ENCODE measurements around the gene UGT8. TPM values are rescaled to one million over a fixed set of nuclear protein-coding genes. Genes with fewer than 3 reads are reported as not detected.

UGT8 gene
- polyA plus RNA-seq, 1 experiment: not detected

GRCh38 chr4:114636192-114636935 is 37.8 kb downstream of the UGT8 start:
- Histone ChIP-seq H3K27ac (ENCODE audit: low read depth, low read length) (no peak overlapping the region), H3K9me3 (ENCODE audit: control insufficient read depth, insufficient read depth, low read length) (no peaks in the 10 kb centered on the region), H3K27me3 (ENCODE audit: control insufficient read depth, insufficient read depth, low read length) (no peaks in the 10 kb centered on the region), H3K4me3 (ENCODE audit: low read depth, low read length) (no peak overlapping the region)
- no peak for DNase-seq (ENCODE audit: low read depth, low spot score)
- no peak for TF ChIP-seq CTCF (IDR thresholded peaks at IDR 0.05; ENCODE audit: low read depth, low read length)
- ChIA-PET POLR2A (no interaction called here), CTCF (no interaction called here)

GRCh38 chr4:114642173-114642780 is 43.7 kb downstream of the UGT8 start:
- Histone ChIP-seq H3K27me3 (ENCODE audit: control insufficient read depth, insufficient read depth, low read length) (no peaks in the 10 kb centered on the region), H3K27ac (ENCODE audit: low read depth, low read length) (no peak overlapping the region), H3K4me3 (ENCODE audit: low read depth, low read length) (no peak overlapping the region), H3K9me3 (ENCODE audit: control insufficient read depth, insufficient read depth, low read length) (no peaks in the 10 kb centered on the region)
- ChIA-PET CTCF (interaction anchor here (2.3 kb wide), 1 partner anchor 17 kb away, joined by 10 read pairs; no protein-coding TSS in a partner anchor), POLR2A (no interaction called here)
- TF ChIP-seq CTCF (IDR thresholded peaks at IDR 0.05; ENCODE audit: low read depth, low read length): no peak
- no peak for DNase-seq (ENCODE audit: low read depth, low spot score)

GRCh38 chr4:114649908-114650307 is 51.3 kb downstream of the UGT8 start:
- no peak for DNase-seq (ENCODE audit: low read depth, low spot score)
- POLR2A ChIA-PET: no interaction called here
- no peaks in the 10 kb centered on the region for H3K9me3 ChIP-seq (ENCODE audit: control insufficient read depth, insufficient read depth, low read length)
- CTCF ChIA-PET: interaction anchor here (1.4 kb wide), 1 partner anchor 9 kb away, joined by 9 read pairs; no protein-coding TSS in a partner anchor
- no peak overlapping the region for H3K27ac ChIP-seq (ENCODE audit: low read depth, low read length)
- no peak for TF ChIP-seq CTCF (IDR thresholded peaks at IDR 0.05; ENCODE audit: low read depth, low read length)
- H3K27me3 ChIP-seq (ENCODE audit: control insufficient read depth, insufficient read depth, low read length): no peaks in the 10 kb centered on the region
- H3K4me3 ChIP-seq (ENCODE audit: low read depth, low read length): no peak overlapping the region

GRCh38 chr4:114653675-114654074 is 55.1 kb downstream of the UGT8 start:
- Histone ChIP-seq H3K9me3 (ENCODE audit: control insufficient read depth, insufficient read depth, low read length) (no peaks in the 10 kb centered on the region), H3K27ac (ENCODE audit: low read depth, low read length) (no peak overlapping the region), H3K4me3 (ENCODE audit: low read depth, low read length) (no peak overlapping the region), H3K27me3 (ENCODE audit: control insufficient read depth, insufficient read depth, low read length) (no peaks in the 10 kb centered on the region)
- no peak for DNase-seq (ENCODE audit: low read depth, low spot score)
- TF ChIP-seq CTCF (IDR thresholded peaks at IDR 0.05; ENCODE audit: low read depth, low read length): no peak
- ChIA-PET POLR2A (no interaction called here), CTCF (no interaction called here)

- CTCF ChIA-PET: no interaction called here
- Histone ChIP-seq H3K27ac (ENCODE audit: low read depth, low read length) (no peak overlapping the region), H3K4me3 (ENCODE audit: low read depth, low read length) (no peak overlapping the region), H3K27me3 (ENCODE audit: control insufficient read depth, insufficient read depth, low read length) (no peaks in the 10 kb centered on the region), H3K9me3 (ENCODE audit: control insufficient read depth, insufficient read depth, low read length) (no peaks in the 10 kb centered on the region)
- POLR2A ChIA-PET: no interaction called here
- no peak for TF ChIP-seq CTCF (IDR thresholded peaks at IDR 0.05; ENCODE audit: low read depth, low read length)
- no peak for DNase-seq (ENCODE audit: low read depth, low spot score)
These were observed 56.0 kb downstream of the UGT8 start for GRCh38 chr4:114654592-114654991.

All from AG04450 (cell line).